HG03108 (cell line): ENCODE results near the gene SLC36A3.
"Not testable (repeated sequence)": the region's sequence is repeated elsewhere in the genome, so short reads cannot be mapped to it uniquely, and the experiment has no call there.

Source experiments
- ATAC-seq: cut with Tn5 transposase; IDR thresholded peaks from one replicate; pipeline ENCODE4 v1.9.1; 2021; ENCODE audit warnings: moderate library complexity; ENCODE audit not compliant: unreplicated experiment

Gene SLC36A3

GRCh38 chr5:151303666-151304065, at the start of gene SLC36A3:
TSS of gene SLC36A3 (minus strand) at chr5:151303766. CDS start at chr5:151303354, 412 bp downstream.
- no peak for ATAC-seq

GRCh38 chr5:151351671-151352070, 48.1 kb upstream of the SLC36A3 start:
- ATAC-seq, result no peak

- ATAC-seq, result no peak
These were observed 45.2 kb upstream of the SLC36A3 start for GRCh38 chr5:151348789-151349188.

- no peak for ATAC-seq
These were observed 43.8 kb upstream of the SLC36A3 start, which contains the start of gene SLC36A2 for GRCh38 chr5:151347369-151347768. TSS of gene SLC36A2 (minus strand) at chr5:151347559. CDS start at chr5:151347460, 99 bp downstream.

GRCh38 chr5:151345808-151346478, 42.4 kb upstream of the SLC36A3 start:
- ATAC-seq, result no peak

GRCh38 chr5:151345187-151345807, 41.7 kb upstream of the SLC36A3 start:
- ATAC-seq, result no peak

- no peak for ATAC-seq
These were observed 40.5 kb upstream of the SLC36A3 start for GRCh38 chr5:151344088-151344487.

GRCh38 chr5:151340004-151340403, 36.4 kb upstream of the SLC36A3 start:
- ATAC-seq, result no peak

GRCh38 chr5:151338734-151339133, 35.2 kb upstream of the SLC36A3 start:
- no peak for ATAC-seq

- no peak for ATAC-seq
These were observed 29.3 kb upstream of the SLC36A3 start for GRCh38 chr5:151332857-151333256.

- no peak for ATAC-seq
These were observed 25.2 kb upstream of the SLC36A3 start for GRCh38 chr5:151328734-151329133.

GRCh38 chr5:151327585-151327984, 24.0 kb upstream of the SLC36A3 start:
- no peak for ATAC-seq

GRCh38 chr5:151326266-151326665, 22.7 kb upstream of the SLC36A3 start:
- ATAC-seq, result no peak

- ATAC-seq, result no peak
These were observed 16.9 kb upstream of the SLC36A3 start for GRCh38 chr5:151320481-151320880.

GRCh38 chr5:151318850-151319732, 15.5 kb upstream of the SLC36A3 start:
- peak; percentile 80 for ATAC-seq

GRCh38 chr5:151317871-151318270, 14.3 kb upstream of the SLC36A3 start:
- ATAC-seq, result no peak

GRCh38 chr5:151315998-151316597, 12.5 kb upstream of the SLC36A3 start:
- ATAC-seq, result no peak

- ATAC-seq, result no peak
These were observed 9.8 kb upstream of the SLC36A3 start for GRCh38 chr5:151313357-151313756.

GRCh38 chr5:151312756-151313324, 9.3 kb upstream of the SLC36A3 start:
- no peak for ATAC-seq

GRCh38 chr5:151310932-151311331, 7.4 kb upstream of the SLC36A3 start:
- no peak for ATAC-seq

GRCh38 chr5:151309821-151310220, 6.3 kb upstream of the SLC36A3 start:
- ATAC-seq, result not testable (repeated sequence)
